Upper lobe of left lung (tissue), 4 donors: ENCODE results near the gene ROBO1.

Experiments
- CTCF ChIP-seq, 6 experiments: fragments of 450-650 bp in 4 of 6; fragments of 200-600 bp in 2 of 6; sonication (generic) in 2 of 6; IDR thresholded peaks; one replicate each; pipeline ENCODE4 v1.5.1; 2016 to 2019; ENCODE audit warnings: antibody characterized with exemption in 6 of 6
- POLR2A ChIP-seq, 4 donors: fragments of 450-650 bp; IDR thresholded peaks; one replicate each; pipeline ENCODE4 v1.5.1; 2016 to 2017; ENCODE audit warnings: antibody characterized with exemption in 4 of 4, mild to moderate bottlenecking in 2 of 4

- TF ChIP-seq POLR2A (IDR thresholded peaks at IDR 0.05) (no peak), CTCF (IDR thresholded peaks at IDR 0.05) (no peak)
Observed at GRCh38 chr3:79491029-79491641, 276.7 kb downstream of the ROBO1 start.
